SIG-M5 treated with dmso at 0.1 percent for 504 hours (cell line): ENCODE results near the gene FOXP1.

Experiments
- DNase-seq: peaks from one replicate; lab custom pipeline; 2025; ENCODE audit not compliant: unreplicated experiment; lab: John Stamatoyannopoulos, UW

The FOXP1 gene

GRCh38 chr3:71587958-71588357 lies 4.4 kb upstream of the FOXP1 start:
- DNase-seq = no peak

- DNase-seq = no peak
These were observed 3.3 kb upstream of the FOXP1 start for GRCh38 chr3:71586810-71587242.

GRCh38 chr3:71585887-71586809 lies 2.6 kb upstream of the FOXP1 start:
- DNase-seq = peak; percentile 15

GRCh38 chr3:71585131-71585530 lies 1.6 kb upstream of the FOXP1 start:
- DNase-seq = peak; percentile 66

- DNase-seq = peak; percentile 82
These were observed 975 bp upstream of the FOXP1 start for GRCh38 chr3:71584394-71585011.

- DNase-seq = peak; percentile 75
These were observed 639 bp downstream of the FOXP1 start for GRCh38 chr3:71582612-71583565.

- peak; percentile 85 for DNase-seq
These were observed 1.4 kb downstream of the FOXP1 start for GRCh38 chr3:71582036-71582611.

- DNase-seq = peak; percentile 64
These were observed 2.0 kb downstream of the FOXP1 start for GRCh38 chr3:71581457-71582035.

- DNase-seq = peak; percentile 36
These were observed 2.7 kb downstream of the FOXP1 start for GRCh38 chr3:71580636-71581456.

GRCh38 chr3:71579935-71580406 lies 3.6 kb downstream of the FOXP1 start:
- DNase-seq = peak; percentile 89

GRCh38 chr3:71579326-71579934 lies 4.1 kb downstream of the FOXP1 start:
- peak; percentile 15 for DNase-seq

- DNase-seq = peak; percentile 63
These were observed 5.3 kb downstream of the FOXP1 start for GRCh38 chr3:71578054-71578751.

GRCh38 chr3:71577011-71577410 lies 6.5 kb downstream of the FOXP1 start:
- peak; percentile 58 for DNase-seq

GRCh38 chr3:71575433-71575832 lies 8.1 kb downstream of the FOXP1 start:
- DNase-seq = no peak

- DNase-seq = no peak
These were observed 10.3 kb downstream of the FOXP1 start for GRCh38 chr3:71573181-71573580.

GRCh38 chr3:71570546-71570945 lies 13.0 kb downstream of the FOXP1 start:
- DNase-seq = no peak

GRCh38 chr3:71568207-71568606 lies 15.3 kb downstream of the FOXP1 start:
- DNase-seq = no peak

- DNase-seq = no peak
These were observed 16.8 kb downstream of the FOXP1 start for GRCh38 chr3:71566776-71567175.
